WI38 (cell line): Measurements from ENCODE around the gene TTC4.

Experiments
- H3K4me3 ChIP-seq: 2 replicates; pipeline ENCODE4 v1.5.1; 2011; ENCODE audit warnings: low read depth, mild to moderate bottlenecking, control low read depth, low read length
- TF ChIP-seq, protein P1 (sequence below): IDR thresholded peaks from 2 replicates; pipeline ENCODE4 v1.5.1; 2012; ENCODE audit warnings: low read depth, mild to moderate bottlenecking, control low read depth, low read length

Gene TTC4

DNA sequence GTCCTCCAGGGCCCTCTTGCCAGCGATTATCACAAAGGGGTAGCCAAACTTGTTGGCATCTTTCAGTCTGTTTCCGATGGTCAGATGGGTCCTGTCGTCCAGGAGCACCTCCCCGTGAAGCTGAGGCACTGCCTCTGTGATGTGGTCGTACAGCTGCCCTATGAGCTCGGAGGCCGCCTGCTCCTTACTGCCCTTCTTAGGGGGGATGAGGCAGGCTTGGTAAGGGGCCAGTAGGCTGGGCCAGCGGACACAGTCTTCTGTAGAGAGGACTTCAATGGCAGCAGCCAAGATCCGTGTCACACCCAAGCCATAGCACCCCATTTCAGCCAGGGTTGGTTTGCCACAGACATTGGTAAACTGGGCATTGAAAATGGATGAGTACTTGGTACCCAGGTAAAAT lies 42.2 kb downstream of the TTC4 start:
- no peak overlapping the region for H3K4me3 ChIP-seq
- TF ChIP-seq, protein P1, sequence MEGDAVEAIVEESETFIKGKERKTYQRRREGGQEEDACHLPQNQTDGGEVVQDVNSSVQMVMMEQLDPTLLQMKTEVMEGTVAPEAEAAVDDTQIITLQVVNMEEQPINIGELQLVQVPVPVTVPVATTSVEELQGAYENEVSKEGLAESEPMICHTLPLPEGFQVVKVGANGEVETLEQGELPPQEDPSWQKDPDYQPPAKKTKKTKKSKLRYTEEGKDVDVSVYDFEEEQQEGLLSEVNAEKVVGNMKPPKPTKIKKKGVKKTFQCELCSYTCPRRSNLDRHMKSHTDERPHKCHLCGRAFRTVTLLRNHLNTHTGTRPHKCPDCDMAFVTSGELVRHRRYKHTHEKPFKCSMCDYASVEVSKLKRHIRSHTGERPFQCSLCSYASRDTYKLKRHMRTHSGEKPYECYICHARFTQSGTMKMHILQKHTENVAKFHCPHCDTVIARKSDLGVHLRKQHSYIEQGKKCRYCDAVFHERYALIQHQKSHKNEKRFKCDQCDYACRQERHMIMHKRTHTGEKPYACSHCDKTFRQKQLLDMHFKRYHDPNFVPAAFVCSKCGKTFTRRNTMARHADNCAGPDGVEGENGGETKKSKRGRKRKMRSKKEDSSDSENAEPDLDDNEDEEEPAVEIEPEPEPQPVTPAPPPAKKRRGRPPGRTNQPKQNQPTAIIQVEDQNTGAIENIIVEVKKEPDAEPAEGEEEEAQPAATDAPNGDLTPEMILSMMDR = no peak

DNA sequence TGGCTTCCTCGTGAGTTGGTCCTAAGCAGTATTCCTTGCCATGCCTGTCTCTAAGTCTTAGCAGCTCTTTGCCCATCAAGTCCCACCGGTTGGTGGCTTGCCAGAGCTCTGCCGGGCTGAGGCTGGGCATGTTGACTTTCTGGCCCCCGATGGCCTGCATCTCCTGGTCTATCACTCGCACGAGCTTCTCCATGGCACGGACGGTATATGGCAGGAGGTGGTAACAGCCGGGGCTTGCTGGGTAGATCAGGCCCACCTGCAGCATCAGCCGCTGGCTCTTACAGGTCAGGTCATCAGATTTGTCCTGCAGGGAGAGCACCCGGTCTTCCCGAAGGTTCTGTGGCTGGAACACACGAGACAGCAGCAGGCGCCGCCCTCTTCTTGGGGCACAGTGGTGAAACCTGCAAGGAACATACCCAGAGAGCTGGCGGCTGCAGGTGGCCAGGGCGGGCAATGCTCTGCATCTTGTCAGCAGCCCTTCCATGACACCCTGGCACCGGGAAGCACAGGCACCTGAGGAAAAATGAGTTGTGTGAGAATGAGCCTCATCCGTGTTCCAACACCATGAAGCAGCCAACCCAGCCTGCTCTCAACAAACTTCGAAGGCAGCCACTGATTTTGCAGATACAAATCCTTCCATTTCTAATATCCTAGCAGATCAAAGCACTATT lies 43.2 kb downstream of the TTC4 start:
- H3K4me3 ChIP-seq = no peak overlapping the region
- TF ChIP-seq, protein P1 = no peak

DNA sequence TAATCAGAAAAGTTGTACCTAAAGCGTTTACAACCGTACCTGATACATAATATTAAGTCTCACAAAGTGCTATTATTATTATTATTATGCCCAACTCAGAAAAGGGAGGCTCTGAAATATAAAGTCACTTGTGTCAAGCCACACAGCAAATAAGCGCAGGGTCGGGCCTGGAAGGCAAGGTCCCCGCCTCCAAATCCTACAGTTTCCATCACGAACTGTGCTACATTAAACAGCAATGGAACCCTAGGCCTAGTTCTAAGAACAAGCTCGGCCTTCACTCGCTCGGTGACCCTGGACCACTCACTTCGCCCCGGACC lies 48.1 kb downstream of the TTC4 start:
- TF ChIP-seq, protein P1 = no peak
- peak overlapping the region; percentile 77 for H3K4me3 ChIP-seq

DNA sequence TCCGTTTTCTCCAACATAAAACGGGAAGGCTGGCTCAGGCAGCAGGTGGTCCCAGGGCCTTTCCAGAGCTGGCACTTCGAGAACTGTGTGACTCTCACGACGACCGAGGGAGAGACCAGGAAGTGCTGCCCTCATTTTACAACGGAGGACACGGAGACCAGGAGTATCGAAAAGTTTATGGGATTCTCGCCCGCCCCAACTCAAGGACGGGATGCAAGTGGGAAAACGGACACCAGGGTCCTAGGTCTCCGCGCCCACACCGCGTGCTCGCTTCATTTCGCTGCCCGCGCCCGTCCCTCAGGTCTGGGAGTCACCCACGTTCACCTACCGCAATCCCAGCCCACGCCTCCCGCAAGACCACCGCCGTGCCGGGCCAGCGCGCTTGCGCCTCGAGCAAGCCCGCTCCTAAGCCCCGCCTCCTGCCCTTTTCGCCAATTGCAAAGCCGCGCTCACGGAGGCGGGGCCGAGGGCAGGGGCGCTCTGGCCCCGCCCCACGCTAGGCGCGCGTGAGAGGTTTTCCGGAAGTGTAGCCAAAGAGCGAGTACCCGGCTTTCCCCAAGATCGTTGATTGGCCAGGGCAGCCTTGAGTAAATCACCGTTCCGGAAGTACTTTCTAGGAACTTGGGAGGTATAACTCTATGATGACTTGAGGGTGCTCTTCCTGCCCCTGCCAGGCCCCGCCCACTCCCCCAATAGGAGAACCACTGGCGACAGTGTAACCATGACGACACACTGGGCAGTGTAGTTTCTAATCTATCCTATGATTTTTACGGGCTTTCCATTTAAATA lies 48.7 kb downstream of the TTC4 start, which contains the start of gene PARS2:
Gene PARS2, minus strand, starts transcription at position 391 of the 789 bp plus-strand sequence. CDS start 5,362 bp downstream, outside the sequence.
- peak within 1 kb of the TSS; percentile 77 for H3K4me3 ChIP-seq
- TF ChIP-seq, protein P1 = no peak

DNA sequence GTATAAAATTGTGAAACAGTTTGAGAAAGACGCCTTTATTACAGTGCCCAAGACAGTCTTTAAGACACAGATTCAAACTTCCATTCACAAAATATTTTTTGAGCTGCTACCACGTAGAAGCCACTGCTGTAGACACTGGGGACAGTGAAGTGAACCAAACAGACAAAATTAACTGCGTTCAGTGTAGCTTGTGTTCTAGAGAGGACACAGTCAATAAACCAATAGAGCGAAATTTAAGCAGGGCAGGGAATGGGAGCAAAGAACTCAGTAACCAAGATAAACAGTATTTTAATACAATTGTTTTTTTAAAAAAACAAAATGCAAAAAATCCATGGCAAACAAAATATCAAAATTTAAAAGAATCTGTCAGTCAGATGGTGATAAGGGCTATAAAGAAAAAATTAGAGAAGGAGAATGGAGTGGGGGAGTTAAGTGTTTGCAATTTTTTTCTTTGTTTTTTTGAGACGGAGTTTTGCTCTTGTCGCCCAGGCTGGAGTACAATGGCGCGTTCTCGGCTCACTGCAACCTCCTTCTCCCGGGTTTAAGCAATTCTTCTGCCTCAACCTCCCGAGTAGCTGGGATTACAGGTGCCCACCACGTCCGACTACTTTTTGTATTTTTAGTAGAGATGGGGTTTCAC lies 49.4 kb downstream of the TTC4 start:
- H3K4me3 ChIP-seq = peak overlapping the region; percentile 77
- TF ChIP-seq, protein P1 = no peak

DNA sequence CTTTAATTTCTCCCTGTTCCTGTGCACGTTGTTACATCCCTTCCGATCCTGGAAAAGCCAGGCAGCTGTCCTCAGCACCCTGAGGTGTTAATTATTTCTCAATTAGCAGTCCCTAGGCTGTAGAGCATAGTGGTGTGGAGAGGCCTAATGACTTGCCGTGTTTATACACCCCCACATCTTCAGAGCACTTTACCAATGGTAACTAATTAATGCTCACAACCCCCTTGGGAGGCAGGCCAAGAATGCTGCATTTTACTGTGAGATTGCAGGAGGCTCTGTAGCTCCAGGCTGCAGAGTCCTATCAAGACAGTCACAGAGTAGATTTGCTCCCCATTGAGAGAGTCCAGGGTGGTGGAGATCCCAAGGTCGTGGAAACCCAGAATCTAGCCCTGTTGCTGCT lies 51.1 kb downstream of the TTC4 start:
- TF ChIP-seq, protein P1 = no peak
- no peak overlapping the region for H3K4me3 ChIP-seq

DNA sequence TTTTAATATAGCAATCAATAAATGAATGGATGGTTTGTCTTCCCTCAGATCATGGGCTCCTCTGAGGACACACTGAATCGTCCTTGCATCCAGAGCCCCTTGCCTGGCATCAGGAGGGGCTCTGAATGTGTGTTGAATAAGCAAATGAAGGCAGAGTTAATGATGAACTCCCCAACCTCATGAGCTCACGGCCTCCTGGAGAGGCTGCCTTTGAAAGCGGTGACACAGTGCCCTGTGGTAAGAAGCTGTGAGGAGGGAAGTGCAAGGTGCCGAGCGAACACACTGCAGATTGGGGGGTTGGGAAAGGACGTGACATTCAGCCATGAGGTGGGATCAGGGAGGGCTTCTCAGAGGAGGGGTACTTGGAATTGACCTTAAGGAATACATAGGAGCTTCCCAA lies 51.9 kb downstream of the TTC4 start:
- H3K4me3 ChIP-seq = no peak overlapping the region
- TF ChIP-seq, protein P1 = no peak
